Lower leg skin (tissue), 4 donors: ENCODE results near the gene MAP3K14. TPM values are rescaled to one million over a fixed set of nuclear protein-coding genes. Genes with fewer than 3 reads are reported as not detected.

Experiments
- DNase-seq, 2 donors: peaks; one replicate each; pipeline ENCODE4 v3.0.0-alpha.2; 2019; ENCODE audit warnings: low spot score in 2 of 2
- H3K4me3 ChIP-seq: fragments of 200-600 bp; sonication (generic); 2 replicates; pipeline ENCODE4 v1.5.1; 2017; ENCODE audit warnings: mild to moderate bottlenecking, low read depth; ENCODE audit not compliant: poor library complexity, severe bottlenecking
- POLR2A ChIP-seq, 2 donors: fragments of 450-650 bp; IDR thresholded peaks; one replicate each; pipeline ENCODE4 v1.6.1; 2016 to 2017; ENCODE audit warnings: antibody characterized with exemption in 2 of 2, mild to moderate bottlenecking in 1 of 2, moderate library complexity in 1 of 2
- WGBS, 2 donors: methylation state at CpG; one replicate each; pipeline ENCODE4 v1.1.5; 2018; 5-methylcytosine and 5-hydroxymethylcytosine counted together
- intact Hi-C: fragments of 100-400 bp; cut with DNase I; formaldehyde crosslinking; loops from one replicate; pipeline ENCODE4 v1.15.0; 2023; ENCODE audit warnings: low total_unique reads
- total RNA-seq, 4 donors: library from RNA; depleted of rRNA; stranded (reverse); fragments of >200 nt; gene quantifications; one replicate each; pipeline ENCODE4 v1.1.0, GENCODE V29; 2016
- TF ChIP-seq, protein P1 (sequence below), 3 donors: fragments of 450-650 bp; IDR thresholded peaks; one replicate each; pipeline ENCODE4 v1.5.1; 2016; ENCODE audit warnings: antibody characterized with exemption in 3 of 3, mild to moderate bottlenecking in 3 of 3, moderate library complexity in 2 of 3

The MAP3K14 gene
- total RNA-seq, 4 donors from 2014 or later: 8.1 to 13.0 (median 11.0) TPM

- TF ChIP-seq, protein P1, sequence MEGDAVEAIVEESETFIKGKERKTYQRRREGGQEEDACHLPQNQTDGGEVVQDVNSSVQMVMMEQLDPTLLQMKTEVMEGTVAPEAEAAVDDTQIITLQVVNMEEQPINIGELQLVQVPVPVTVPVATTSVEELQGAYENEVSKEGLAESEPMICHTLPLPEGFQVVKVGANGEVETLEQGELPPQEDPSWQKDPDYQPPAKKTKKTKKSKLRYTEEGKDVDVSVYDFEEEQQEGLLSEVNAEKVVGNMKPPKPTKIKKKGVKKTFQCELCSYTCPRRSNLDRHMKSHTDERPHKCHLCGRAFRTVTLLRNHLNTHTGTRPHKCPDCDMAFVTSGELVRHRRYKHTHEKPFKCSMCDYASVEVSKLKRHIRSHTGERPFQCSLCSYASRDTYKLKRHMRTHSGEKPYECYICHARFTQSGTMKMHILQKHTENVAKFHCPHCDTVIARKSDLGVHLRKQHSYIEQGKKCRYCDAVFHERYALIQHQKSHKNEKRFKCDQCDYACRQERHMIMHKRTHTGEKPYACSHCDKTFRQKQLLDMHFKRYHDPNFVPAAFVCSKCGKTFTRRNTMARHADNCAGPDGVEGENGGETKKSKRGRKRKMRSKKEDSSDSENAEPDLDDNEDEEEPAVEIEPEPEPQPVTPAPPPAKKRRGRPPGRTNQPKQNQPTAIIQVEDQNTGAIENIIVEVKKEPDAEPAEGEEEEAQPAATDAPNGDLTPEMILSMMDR (IDR thresholded peaks at IDR 0.05): no peak
- no peak for TF ChIP-seq POLR2A (IDR thresholded peaks at IDR 0.05)
- no peak for DNase-seq
- no peak overlapping the region for H3K4me3 ChIP-seq
- intact Hi-C loops: no loop called here
- WGBS, 2 donors: 79 to 80% methylated on average over 13 of the region's 13 CpGs
Observed at GRCh38 chr17:45270828-45271418, 45.9 kb downstream of the MAP3K14 start.

DNA sequence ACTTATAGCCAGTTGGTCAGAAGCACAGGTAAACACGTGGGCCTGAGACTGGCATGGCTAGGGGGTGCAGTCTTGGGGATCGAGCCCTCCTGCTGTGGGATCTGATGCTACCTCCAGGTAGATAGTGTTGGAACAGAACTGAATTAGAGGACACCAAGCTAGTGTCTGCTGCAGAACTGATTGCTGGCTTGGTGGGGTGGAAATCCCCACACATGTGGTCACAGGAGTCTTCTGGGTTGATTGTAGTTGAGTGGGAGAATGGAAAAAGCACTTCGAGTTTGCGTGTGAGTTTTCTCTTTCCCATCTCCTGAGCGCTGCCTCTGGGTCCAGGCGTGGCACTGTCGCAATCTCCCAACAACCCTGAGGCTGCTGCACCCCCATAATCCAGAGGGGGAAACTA lies 46.9 kb downstream of the MAP3K14 start:
- DNase-seq: no peak
- intact Hi-C loops: no loop called here
- WGBS, 2 donors: 82 to 86% methylated on average over 7 of the region's 7 CpGs
- no peak for TF ChIP-seq POLR2A (IDR thresholded peaks at IDR 0.05)
- TF ChIP-seq, protein P1 (IDR thresholded peaks at IDR 0.05): no peak
- no peak overlapping the region for H3K4me3 ChIP-seq

- H3K4me3 ChIP-seq: no peak overlapping the region
- TF ChIP-seq, protein P1 (IDR thresholded peaks at IDR 0.05): no peak
- TF ChIP-seq POLR2A (IDR thresholded peaks at IDR 0.05): no peak
- intact Hi-C loops: no loop called here
- WGBS, 2 donors: 93 to 97% methylated on average over 10 of the region's 10 CpGs
- DNase-seq: no peak
Observed at GRCh38 chr17:45267436-45268055, 49.3 kb downstream of the MAP3K14 start.

DNA sequence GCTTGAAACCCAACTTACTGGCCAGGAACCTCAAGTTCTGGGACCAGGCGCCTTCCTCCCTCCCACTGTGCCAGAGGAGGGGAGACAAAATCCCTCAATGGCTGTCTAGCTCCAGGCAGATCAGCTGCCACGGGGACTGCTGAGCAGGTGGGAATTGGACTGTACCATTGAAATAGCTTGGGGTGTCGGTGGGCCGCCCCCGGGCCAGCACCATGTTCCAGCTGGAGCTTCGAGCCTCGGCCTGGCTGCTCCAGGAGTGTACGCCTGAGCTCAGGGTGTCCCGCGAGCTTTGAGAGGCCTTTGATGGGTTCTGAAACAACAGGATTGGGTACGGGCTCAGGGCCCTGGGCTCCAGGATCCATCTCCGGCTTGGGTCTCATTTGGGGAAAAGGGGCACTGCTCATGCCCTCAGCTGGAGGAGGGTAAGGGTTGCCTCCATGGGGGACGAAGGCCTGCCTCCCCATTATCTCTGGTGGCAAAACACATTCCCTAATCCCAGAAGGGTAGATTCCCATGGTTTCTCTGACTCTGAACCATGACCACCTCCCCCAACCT lies 50.4 kb downstream of the MAP3K14 start:
- no peak overlapping the region for H3K4me3 ChIP-seq
- DNase-seq: no peak
- intact Hi-C loops: no loop called here
- 94 to 97% methylated on average over 12 to 13 of the region's 13 CpGs for WGBS, 2 donors
- TF ChIP-seq, protein P1 (IDR thresholded peaks at IDR 0.05): no peak
- TF ChIP-seq POLR2A (IDR thresholded peaks at IDR 0.05): no peak

DNA sequence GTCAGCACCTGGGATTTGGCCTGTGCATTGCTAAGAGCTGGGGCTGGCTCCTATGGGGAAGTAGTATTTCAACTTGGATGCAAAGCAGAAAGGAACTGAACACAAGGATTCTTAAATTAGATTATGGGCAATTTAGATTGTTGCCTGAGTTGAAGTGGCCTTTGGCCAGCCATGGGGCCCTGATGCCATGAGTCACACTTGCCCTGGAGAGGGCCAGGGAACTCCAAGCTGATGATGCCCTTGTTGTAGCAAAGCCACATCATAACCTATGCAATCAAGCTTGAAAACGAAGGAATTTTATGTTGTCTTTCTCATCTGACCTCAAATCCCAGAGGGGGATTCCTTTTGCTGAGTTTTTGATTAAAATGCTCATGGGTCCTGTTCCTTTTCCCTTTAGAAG lies 51.0 kb downstream of the MAP3K14 start:
- TF ChIP-seq, protein P1 (IDR thresholded peaks at IDR 0.05): no peak
- no peak for TF ChIP-seq POLR2A (IDR thresholded peaks at IDR 0.05)
- intact Hi-C loops: no loop called here
- DNase-seq: no peak
- H3K4me3 ChIP-seq: no peak overlapping the region
- 59 to 66% methylated on average over 1 of the region's 1 CpG for WGBS, 2 donors
